Measurements from ENCODE around the gene PDE4D.

Gene PDE4D

DNA sequence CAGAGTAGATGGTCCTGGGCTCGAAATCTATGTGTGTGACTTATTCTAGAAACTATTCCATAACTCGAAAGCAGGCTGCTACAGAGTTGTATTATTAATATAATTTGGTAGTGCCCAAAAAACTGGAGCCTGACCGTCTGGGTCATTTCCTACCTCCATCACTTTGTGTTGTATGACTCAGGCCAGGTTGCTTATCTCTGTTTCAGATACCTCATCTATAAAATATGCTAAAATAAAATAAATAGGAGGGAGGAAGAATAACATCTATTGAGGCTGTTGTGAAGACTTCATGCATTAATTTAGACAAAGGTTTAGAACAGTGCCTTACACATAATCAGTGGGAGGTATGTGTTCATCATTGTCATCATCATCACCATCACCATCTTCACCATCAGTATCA lies 57.7 kb downstream of the PDE4D start:
- TF ChIP-seq LEF1 (IDR thresholded peaks at IDR 0.05; ENCODE audit: borderline replicate concordance) (no peak), TARDBP (IDR thresholded peaks at IDR 0.05) (no peak), HDGF (IDR thresholded peaks at IDR 0.05; ENCODE audit: borderline replicate concordance) (no peak), ARNT (IDR thresholded peaks at IDR 0.05) (no peak), BHLHE40 (IDR thresholded peaks at IDR 0.05; ENCODE audit: borderline replicate concordance) (no peak), SP1 (IDR thresholded peaks at IDR 0.05) (no peak), ELF4 (IDR thresholded peaks at IDR 0.05) (no peak)
- ChIA-PET POLR2A (no interaction called here), CTCF (no interaction called here)
- DNase-seq (ENCODE audit: extremely low spot score), result no peak

GRCh38 chr5:59833448-59833847 lies 60.1 kb downstream of the PDE4D start:
- CTCF ChIA-PET, result no interaction called here
- POLR2A ChIA-PET, result no interaction called here
- TF ChIP-seq FOXM1 (IDR thresholded peaks at IDR 0.05; ENCODE audit: borderline replicate concordance) (no peak), LEF1 (IDR thresholded peaks at IDR 0.05; ENCODE audit: borderline replicate concordance) (no peak), CTBP1 (IDR thresholded peaks at IDR 0.05; ENCODE audit: borderline replicate concordance) (no peak), NFRKB (IDR thresholded peaks at IDR 0.05) (no peak), L3MBTL2 (conservative IDR thresholded peaks at IDR 0.05) (no peak), SP1 (IDR thresholded peaks at IDR 0.05) (no peak), PKNOX1 (IDR thresholded peaks at IDR 0.05) (no peak), FOXK2 (IDR thresholded peaks at IDR 0.05) (no peak)
- DNase-seq (ENCODE audit: extremely low spot score), result no peak

GRCh38 chr5:59832577-59833301 lies 60.8 kb downstream of the PDE4D start:
- TF ChIP-seq PKNOX1 (IDR thresholded peaks at IDR 0.05) (no peak), NFRKB (IDR thresholded peaks at IDR 0.05) (no peak), BHLHE40 (IDR thresholded peaks at IDR 0.05; ENCODE audit: borderline replicate concordance) (no peak), SP1 (IDR thresholded peaks at IDR 0.05) (no peak), L3MBTL2 (conservative IDR thresholded peaks at IDR 0.05) (no peak), HDGF (IDR thresholded peaks at IDR 0.05; ENCODE audit: borderline replicate concordance) (no peak), ARNT (IDR thresholded peaks at IDR 0.05) (no peak), SUZ12 (IDR thresholded peaks at IDR 0.05) (no peak), FOXA1 (IDR thresholded peaks at IDR 0.05) (no peak), CTBP1 (IDR thresholded peaks at IDR 0.05; ENCODE audit: borderline replicate concordance) (no peak), ELF4 (IDR thresholded peaks at IDR 0.05) (no peak)
- no peak for DNase-seq (ENCODE audit: extremely low spot score)
- ChIA-PET POLR2A (no interaction called here), CTCF (no interaction called here)

DNA sequence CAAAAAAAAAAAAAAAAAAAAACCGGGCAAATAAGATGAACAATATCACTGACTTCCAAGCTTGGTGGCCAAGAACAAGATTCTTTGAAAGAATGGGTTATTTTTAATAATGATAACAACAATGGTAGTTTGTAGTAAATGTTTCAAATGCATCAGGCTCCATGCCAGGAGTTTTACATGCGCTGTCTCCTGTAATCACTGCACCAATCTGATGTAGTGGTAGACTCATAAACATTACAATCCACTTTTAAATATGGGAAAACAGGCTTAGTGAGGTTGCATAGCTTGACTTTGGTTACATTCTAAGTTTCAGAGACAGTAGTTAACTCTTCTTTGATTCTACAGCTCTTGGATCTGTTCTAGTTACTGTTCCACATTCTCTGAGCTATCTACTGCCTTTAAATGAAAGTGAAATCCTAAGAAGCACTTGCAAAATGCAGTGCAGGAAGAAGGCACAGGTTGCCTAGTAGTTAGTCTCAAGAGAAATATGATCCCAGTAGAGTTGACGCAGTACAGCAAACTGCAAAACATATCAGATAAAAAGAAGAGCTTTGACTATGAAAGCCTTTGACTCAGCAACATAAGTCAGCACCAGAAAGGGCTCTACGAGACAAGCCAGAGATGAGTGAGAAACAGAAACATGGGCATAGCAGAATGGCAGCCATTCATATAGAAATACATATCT lies 62.1 kb downstream of the PDE4D start:
- no peak for DNase-seq (ENCODE audit: extremely low spot score)
- ChIA-PET POLR2A (no interaction called here), CTCF (interaction anchor here (1.2 kb wide), 2 partner anchors 18 to 22 kb away, joined by 3 read pairs; no protein-coding TSS in a partner anchor)
- TF ChIP-seq ZNF384 (IDR thresholded peaks at IDR 0.05), result peak; percentile 53; the same call in 1 of the 2 replicates
- TF ChIP-seq SUZ12 (IDR thresholded peaks at IDR 0.05), result no peak

DNA sequence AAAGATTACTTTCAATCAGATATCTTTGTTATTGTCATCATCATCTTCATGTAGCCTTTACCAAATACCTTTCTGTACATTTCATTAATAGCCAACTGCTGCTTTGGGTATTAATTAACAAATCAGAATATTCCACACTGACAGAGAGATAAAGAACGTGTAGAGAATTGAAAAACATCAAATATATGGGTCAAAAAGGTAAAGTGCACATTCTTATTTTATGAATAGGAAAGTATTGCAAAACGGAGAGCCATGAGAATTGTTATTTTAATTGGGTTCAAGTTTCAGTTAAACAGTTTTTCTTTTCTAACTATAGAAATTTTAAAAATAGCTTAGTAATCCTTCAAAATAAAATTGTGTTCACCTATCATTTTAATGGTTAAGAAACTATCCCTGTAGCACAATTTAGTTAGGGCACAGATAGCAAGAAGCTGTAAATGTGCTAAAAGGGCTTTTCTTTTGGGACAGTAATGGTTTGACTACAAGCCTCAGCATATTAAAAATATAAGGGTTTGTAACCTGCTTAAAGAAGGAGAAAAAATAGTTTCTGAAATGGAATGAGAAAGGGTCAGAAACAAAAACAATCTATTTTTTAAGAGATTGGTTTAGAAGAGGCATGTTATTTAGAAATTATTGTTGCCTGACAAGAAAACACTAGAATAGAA lies 62.9 kb downstream of the PDE4D start:
- no peak for DNase-seq (ENCODE audit: extremely low spot score)
- TF ChIP-seq TARDBP (IDR thresholded peaks at IDR 0.05) (no peak), FOXK2 (IDR thresholded peaks at IDR 0.05) (no peak), ARNT (IDR thresholded peaks at IDR 0.05) (no peak), BHLHE40 (IDR thresholded peaks at IDR 0.05; ENCODE audit: borderline replicate concordance) (no peak), CTBP1 (IDR thresholded peaks at IDR 0.05; ENCODE audit: borderline replicate concordance) (no peak), ELF4 (IDR thresholded peaks at IDR 0.05) (no peak), L3MBTL2 (conservative IDR thresholded peaks at IDR 0.05) (no peak), LEF1 (IDR thresholded peaks at IDR 0.05; ENCODE audit: borderline replicate concordance) (no peak), PKNOX1 (IDR thresholded peaks at IDR 0.05) (no peak), ZNF384 (IDR thresholded peaks at IDR 0.05) (no peak)
- ChIA-PET POLR2A (no interaction called here), CTCF (interaction anchor here (1.2 kb wide), 1 partner anchor 17 kb away, joined by 3 read pairs; no protein-coding TSS in a partner anchor)

DNA sequence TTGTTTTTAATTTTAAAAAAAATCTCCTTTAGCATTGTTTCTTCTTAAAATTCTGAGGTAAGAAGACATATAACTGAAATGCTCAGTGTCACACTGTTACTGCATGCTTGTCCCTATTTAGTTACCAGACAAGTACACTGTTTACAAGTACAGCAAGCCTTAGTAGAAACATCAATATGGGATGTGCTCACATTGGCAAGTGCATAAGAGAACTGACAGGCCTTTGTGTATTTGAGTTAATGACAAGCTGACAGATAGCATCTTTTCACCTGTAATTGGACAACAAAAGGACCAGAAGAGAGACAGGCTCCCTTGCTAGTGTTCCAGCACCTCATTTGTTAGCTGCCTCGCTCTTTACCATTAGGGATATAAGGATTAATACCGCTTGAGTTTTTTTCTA lies 63.6 kb downstream of the PDE4D start:
- DNase-seq (ENCODE audit: extremely low spot score), result no peak
- TF ChIP-seq L3MBTL2 (conservative IDR thresholded peaks at IDR 0.05) (no peak), SP1 (IDR thresholded peaks at IDR 0.05) (no peak), ELF4 (IDR thresholded peaks at IDR 0.05) (no peak), PKNOX1 (IDR thresholded peaks at IDR 0.05) (no peak), TARDBP (IDR thresholded peaks at IDR 0.05) (no peak), CTBP1 (IDR thresholded peaks at IDR 0.05; ENCODE audit: borderline replicate concordance) (no peak)
- ChIA-PET CTCF (no interaction called here), POLR2A (no interaction called here)

All from HEK293T (cell line).